Activated CD4-positive, alpha-beta T cell treated with anti-CD3 and anti-CD28 coated beads, Interleukin-2, amount 50 U/mL, for 16 hours (primary cell): ENCODE results near the gene MTG2.

ENCODE experiments used
- DNase-seq: peaks from one replicate; pipeline ENCODE4 v3.0.0-alpha.2; 2020

MTG2 gene

DNA sequence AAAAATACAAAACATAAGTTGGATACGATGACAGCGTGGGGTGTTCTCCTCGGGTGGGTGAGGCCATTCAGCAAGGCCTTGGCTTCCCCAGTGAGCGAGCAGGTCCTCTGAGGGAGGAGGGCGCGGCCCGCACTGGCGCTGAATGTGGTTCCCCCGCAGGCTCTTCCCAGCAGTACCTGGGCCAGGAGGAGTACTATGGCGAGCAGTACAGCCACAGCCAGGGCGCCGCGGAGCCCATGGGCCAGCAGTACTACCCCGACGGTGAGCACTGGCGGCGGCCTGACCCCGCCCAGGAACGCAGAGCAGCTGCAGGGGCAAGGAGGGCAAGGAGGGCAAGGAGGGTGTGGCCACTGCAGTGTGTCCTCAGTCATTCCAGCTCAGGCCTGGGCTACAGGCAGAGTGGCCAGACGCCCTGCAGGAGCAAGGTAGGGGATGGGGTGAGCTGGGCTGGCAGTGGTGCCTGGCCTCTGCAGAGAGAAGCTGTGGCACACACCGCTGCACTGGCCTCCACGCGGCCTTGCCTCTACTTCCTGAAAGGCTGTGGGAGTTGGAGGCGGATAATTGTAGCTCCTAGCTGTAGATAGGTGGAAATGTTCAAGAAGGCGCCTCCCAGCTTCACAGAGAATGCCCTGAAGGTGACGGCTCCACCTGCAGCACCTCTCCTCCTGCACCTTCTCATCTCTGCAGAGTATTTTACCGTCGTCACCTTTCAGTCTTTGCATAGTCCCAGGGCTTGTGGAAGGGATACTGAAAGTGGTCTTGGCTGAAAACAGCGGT is 18.7 kb upstream of the MTG2 start:
- DNase-seq = no peak

DNA sequence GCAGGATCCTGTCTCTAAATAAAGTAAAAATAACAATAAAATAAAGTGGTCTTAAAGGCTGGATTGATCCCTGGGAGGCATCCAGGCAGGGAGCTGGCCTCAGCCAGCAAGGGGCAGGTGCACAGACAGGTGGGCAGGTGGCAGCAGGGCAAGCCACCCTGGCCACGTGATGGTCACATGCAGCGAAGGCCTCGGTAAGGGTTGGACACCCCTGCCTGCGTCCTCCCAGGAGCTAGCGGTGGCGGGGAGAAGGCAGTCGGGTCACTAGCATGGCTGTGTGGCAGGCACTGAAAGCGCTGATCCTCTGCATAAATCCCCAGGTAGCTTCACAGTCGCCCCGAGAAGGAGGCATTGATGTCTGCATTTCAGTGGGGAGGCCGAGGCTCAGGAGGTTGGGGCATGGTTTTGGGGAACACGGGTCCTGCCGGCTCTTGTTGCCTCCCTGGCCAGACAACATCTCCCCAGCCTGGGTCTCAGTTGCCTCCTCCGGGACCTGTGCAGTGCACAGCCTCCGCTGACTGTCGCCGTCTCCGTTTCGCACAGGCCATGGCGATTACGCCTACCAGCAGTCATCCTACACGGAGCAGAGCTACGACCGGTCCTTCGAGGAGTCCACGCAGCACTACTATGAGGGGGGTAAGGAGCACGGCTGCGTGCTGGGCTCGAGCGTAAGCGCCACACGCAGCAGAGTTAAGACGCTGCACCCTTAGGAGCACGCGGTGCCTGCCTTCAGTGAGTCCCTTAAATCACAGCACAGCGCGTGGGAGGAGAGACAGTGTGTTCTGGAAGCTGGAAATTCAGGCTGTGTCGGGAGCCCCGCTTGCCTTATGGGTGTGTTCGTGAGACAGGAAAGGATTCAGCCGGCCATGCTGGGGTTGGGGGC is 17.7 kb upstream of the MTG2 start:
- no peak for DNase-seq

DNA sequence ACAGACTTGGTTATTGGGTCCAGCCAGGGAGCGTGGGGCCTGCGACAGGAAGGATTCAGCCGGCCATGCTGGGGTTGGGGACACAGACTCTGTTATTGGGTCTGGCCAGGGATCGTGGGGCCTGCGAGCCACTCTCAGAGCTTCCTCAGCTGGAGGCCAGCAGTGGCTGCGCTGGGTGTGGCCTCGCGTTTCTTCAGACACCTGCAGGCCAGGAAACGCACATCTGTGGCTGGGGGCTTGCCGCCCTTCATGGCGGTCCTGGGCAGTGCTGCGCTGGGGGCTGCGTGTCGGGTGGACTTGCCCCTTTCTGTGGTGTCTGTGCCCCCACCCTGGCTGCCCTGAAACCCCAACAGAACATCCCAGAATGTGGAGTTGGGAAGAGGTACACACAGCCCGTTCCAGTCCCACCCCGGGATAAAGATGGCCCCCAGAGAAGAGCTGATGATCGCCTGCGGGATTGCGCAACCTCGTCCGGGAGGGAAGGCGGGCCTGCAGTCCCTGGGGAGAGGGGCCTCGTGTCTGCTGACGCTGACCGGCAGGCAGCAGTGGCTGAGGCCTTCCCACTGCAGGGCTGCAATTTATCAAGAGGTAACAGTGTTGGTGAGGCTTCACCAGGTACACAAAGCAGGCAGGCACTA is 16.9 kb upstream of the MTG2 start:
- DNase-seq = no peak

DNA sequence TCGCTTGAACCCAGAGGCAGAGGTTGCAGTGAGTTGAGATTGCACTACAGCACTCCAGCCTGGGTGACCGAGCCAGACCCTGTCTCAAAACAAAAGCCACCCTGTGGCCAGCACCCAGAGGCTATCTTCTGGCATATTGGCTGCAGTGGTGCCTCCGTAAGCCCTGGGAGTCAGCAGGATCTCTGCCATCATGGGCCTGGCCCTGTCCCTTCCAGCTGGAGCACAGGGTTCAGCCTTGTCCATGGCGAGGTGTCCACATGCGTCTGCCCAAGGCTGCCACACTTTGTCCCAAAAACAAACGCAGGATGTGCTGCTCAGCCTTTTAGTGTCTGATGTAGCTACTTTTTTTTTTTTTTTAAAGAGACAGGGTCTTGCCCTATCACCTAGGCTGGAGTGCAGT is 15.4 kb upstream of the MTG2 start:
- DNase-seq = no peak

DNA sequence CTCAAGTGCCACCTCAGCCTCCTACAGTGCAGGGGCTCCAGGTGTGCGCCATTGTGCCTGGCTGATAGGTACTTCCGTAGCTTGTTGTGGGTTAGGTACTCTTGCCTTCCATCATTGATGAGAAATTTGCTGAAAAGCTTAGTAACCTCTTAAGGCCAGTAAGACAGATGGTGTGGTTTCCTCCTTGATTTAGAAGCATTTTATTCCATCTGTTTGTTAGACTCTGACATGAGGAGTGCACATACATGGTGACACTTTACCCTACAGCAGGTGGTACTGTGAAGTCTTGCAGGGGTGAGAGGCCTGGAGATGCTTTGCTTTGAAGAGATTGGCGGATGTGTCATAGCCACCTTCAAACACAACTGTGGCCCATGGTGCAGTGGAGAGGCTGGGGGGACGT is 14.8 kb upstream of the MTG2 start:
- no peak for DNase-seq

DNA sequence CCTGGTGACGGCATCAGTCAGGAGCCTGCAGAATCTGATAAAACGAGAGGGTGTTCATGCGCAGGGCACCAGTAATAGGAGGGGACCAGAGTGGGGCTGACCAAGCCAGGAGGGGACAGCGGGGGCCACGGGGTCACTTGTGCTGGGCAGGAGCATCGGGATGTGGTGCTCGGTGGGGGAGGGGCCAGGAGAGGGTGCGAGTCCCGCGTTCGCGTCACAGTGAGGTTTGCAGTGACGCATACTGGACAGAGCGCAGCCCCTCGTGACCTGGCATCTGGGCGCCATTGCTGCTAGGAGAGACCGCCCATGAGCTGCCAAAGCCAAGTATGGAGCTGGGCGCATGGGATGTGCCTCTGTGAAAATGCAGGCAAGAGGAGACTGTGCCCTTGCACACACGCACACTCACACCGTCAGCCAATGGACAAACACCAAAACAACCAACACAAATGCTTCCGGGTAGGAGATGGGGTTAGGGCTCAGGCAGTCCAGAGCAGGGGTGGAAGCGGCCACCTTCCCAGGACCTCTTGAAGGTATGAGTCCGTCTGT is 13.9 kb upstream of the MTG2 start:
- DNase-seq = no peak

DNA sequence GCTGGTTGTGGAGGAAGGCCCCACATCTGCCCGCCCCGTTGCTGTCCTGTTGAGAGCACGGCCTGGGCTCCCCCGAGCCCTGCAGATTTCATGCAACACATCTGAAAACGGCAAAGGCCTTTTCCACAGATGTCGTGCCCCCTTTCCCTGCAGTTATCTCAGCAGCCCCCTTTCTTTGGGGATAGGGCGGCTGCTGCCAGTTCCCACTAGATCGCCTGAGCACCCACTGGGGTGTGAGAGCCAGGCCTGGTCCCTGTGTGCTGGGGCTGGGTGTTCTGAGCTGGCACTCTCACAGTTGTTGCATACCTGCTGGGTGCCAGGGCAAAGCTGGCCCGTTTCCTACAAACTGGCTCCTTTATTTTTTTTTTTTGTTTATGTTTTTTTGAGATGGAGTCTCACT is 12.3 kb upstream of the MTG2 start:
- no peak for DNase-seq

DNA sequence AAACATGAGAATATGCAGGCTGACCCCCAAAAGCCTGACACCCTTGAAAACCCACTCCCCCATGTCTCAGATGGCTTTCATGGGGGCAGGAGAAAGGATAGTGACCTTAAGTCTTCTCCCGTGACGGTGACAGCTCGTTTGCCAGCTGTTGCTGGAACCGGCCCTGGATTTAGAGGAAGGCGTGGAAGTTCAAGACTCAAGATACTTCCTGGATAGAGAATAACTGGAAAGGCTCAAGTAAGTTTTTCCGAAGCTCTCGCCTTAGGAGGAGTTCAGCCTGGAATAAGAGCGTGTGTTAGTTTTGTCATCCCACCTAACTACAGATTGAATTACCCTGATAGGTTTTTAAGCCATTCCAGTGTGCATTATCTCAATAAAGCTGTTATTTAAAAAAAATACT is 11.6 kb upstream of the MTG2 start:
- no peak for DNase-seq

DNA sequence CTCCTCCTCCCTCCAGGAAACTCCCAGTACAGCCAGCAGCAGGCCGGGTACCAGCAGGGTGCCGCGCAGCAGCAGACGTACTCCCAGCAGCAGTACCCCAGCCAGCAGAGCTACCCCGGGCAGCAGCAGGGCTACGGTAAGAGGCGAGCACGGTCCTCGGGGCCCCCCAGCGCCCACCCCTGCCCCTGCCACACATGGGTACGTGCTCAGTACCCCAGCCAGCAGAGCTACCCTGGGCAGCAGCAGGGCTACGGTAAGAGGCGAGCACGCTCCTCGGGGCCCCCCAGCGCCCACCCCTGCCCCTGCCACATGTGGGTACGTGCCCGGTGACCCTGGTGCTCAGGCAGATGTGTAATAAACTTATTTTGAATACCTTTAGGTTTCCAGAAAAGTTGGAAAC is 10.2 kb upstream of the MTG2 start:
- DNase-seq = no peak

DNA sequence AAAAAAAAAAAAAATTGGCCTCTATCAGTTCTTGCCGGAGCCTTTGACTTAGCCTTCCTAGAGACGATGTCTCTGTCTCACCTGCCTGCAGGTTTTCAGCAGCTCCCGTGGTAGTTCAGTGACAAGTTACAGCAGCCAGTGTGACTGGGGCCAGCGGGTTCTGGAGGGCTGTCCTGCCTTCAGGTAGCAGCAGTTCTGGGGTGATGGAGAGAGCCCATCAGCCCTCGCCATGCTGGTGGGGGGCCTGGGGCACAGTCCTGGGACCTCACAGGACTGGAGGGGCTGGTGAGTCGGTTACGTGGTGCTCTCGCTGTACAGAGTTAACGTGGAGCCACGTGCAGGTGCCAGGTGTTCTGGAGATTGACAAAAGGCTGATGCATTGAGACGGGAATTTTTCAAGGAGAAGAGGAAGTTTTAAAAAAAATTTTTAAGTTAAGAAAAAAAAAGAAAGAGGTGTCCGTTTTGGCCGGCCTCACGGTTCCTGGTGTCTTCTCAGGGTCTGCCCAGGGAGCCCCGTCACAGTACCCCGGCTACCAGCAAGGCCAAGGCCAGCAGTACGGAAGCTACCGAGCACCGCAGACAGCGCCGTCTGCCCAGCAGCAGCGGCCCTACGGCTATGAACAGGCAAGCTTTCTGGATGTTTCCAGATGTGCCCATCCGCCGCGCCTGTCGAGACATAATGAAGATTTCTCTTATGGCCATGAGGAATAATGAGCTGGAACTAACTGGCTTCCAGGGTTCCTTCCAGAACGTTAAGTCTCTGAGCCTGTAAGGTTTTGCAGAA is 8.6 kb upstream of the MTG2 start:
- no peak for DNase-seq

DNA sequence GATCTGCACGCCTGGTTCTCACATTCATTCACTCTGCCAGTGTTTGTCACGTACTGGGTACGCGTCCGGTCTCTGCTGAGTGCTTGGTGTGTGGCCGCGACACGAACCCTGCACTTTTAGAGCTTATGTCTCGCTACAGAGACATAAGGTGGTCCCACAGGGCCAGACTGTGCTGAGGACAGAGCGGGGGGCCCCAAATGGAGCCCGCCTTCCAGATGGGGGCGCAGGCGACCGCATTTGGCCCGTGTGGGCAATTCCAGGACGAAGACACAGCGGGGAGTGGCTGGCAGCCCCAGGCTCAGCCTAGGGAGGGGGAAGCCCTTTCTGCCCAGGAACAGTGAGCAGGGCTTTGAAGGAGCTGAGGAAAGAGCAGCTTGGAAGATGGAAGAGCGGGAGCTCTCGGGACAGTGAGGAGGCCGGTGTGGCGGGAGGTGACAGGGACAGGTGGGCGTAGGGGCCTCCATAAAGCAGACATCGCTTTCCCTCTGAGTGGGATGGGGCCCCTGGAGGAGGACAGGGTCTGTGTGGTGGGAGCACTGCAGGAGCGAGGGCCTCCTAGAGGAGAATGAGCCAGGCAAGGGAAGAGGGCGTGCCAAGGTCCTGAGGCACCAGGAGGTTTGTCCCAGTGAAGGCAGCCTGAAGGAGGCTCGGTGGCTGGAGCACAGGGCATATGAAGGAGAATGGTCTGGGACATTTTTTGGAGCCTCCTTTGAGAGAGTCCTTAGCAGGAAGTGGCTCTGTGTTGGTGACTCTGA is 7.8 kb upstream of the MTG2 start:
- no peak for DNase-seq

DNA sequence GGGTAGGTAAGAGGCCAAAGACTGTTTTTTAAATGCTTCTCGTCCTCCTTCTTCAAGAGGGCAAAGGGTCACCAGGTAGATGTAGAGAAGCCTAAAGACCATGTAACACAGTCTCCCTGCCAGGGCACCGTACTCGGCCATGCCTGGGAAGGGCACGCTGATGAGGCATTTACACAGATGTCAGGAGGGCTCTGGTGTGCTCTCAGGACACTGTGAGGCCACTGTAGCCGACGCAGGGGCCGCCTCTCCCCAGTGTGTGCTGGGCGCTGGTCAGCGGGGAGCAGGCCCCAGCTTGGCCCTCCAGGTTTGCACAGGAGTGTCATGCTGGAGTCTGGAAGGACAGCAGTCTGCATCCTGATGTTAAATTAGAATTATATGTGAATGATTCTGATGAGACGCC is 7.1 kb upstream of the MTG2 start:
- no peak for DNase-seq

DNA sequence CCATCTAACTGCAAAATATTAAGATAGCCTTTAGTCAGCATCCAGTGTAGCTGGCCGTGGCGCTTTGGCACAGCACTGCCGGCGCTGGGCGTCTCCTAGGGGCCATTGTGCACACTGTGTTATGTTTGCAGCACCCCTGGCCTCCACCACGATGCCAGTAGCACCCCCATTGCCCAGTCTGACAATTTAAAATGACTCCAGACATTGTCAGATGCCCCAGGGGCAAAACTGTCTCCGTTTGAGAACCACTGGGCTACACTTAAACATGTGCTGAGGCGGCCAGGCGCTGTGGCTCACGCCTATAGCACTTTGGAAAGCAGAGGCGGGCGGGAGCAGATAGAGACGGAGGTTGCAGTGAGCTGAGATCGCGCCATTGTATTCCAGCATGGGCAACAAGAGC is 6.0 kb upstream of the MTG2 start:
- DNase-seq = no peak

DNA sequence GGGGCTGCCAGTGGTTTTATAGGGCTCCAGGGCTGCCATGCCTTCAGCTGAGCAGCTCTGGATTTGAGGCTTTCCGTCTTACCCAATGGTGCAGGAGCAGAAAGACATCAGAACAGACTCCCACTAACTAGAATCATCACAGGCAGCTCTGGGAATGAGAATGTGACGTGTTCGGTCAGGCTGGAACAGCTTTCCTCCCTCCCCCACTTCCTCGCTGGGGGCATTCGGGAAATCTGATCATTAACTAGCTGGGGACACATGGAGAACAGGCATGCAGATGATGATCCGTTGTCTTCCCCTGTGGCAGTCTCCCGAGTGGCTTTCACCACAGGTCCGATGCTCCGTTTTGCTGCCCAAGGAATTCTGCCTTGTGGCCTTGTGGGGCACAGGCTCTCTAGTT is 5.5 kb upstream of the MTG2 start:
- DNase-seq = no peak

DNA sequence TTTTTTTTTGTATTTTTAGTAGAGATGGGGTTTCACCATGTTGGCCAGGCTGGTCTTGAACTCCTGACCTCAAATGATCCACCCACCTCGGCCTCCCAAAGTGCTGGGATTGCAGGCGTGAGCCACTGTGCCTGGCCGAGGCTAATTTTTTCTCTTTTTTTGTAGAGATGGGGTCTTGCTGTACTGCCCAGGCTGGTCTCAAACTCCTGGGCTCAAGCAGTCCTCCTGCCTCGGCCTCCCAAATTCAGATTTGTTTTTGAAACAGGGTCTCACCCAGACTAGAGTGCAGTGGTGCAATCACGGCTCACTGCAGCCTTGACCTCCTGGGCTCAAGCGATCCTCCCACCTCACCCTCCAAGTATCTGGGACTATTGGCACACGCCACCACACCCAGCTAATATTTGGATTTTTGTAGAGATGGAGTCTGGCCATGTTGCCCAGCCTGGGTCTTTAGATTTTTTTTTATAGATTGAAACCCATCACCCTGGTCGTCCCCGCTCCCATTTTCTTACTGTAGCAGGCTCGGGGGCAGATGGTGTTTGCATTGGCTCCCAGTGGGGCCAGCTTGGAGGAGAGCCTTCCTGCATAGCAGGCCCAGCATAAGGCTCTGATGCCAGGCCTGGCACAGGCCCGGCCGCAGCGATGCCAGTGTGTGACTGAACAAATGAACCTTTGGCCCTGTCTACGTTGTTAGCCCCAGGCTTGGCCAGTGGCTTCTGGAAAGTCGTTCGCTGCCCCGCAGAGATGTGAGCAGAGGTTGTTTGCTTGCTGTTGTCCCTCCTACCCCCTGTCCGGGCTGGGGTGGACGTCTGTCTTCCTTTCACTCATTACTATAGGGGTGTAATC is 4.3 kb upstream of the MTG2 start:
- no peak for DNase-seq

DNA sequence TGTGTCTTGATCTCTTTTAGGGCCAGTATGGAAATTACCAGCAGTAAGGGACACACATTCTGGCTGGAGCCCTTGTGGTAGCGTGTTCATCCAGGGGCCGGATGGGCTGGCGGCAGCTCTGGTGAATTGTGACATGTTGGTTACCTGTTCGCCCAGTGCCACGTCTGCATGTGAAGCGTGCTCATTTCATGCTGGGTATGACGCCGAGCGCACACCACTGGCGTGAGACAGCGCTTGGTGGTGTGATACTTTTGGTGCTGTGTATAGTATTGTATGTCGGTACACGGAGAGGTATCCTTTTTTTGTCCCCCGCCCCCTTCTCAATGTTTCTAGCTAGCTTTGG is 3.7 kb upstream of the MTG2 start:
- no peak for DNase-seq

DNA sequence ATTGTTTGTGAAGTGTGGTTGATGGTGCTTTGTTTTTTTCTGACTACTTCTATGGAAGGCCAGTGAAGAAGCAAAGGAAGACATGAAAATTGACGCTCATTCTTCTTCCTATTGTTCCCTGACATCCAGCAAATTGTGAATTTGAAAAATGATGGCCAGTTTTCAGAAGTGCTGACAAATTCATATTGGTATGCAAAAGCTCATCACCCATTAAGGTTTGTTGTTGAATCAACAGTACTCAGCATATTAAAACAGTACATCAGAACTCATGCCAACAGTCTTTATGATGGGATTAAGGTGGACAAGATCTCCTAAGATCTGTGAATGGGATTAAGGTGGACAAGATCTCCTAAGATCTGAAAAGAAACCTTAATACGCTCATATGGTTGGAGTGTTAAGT is 1.0 kb upstream of the MTG2 start:
- no peak for DNase-seq

DNA sequence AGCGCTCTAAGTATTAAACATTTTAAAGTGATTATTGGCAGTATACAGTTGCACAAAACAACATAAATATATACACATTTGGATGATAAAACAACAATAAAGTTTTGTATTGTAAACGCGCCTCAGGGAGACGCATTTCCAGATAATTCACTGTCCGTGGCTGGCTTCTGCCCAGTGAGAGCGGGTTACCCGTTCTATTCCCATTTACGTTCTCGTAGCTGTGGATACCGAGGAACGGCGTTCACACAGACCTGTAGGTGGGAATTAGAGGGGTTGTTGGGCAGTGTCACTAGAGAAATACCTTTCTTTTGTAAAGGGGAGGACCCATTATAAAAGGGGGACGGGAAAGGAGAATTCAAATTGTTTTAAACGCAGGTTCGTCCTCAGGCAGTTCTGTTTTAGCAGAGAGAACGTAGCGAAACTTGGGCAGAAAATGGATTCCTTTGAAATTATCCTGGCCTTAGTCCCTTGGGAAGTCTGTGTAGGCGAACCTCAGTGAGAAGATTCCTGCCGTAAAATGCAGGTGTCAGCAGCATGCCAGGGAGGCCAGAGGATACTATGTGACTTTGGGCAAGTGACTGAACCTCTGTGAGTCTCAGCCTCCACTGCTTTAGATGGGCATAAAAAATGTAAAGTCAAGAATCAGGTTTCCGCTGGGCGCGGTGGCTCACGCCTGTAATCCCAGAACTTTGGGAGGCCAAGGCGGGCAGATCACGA is 756 bp downstream of the MTG2 start:
- no peak for DNase-seq

DNA sequence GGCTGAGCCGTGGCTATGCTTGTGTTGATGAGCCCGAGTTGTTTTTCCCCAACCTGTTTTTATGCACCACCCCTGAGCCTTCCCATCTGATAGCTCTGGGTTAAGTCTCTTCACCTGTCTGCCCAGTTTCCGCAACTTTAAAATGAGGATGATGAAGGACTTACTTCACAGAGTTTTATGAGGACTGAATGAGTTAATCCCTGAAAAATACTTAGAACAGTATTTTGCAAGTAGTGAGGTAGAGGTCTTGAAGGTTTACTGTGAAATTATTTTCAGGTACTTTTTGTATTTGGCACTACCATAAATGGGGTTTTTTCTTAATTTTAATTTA is 3.2 kb downstream of the MTG2 start:
- no peak for DNase-seq
